OCI-LY3 (cell line): Measurements from ENCODE around the gene AHSG.

ENCODE experiments used
- H2AFZ ChIP-seq: fragments of 200-600, 300-600 bp; shearing (Covaris generic); 2 replicates; pipeline ENCODE4 v1.6.0; 2014; ENCODE audit warnings: antibody characterized with exemption, low read depth, low read length
- H3K27ac ChIP-seq: fragments of 200-600, 300-600 bp; sonication (generic); 2 replicates; pipeline ENCODE4 v1.5.1; 2014; ENCODE audit warnings: mild to moderate bottlenecking, low read length, moderate library complexity, mixed read lengths
- H3K27me3 ChIP-seq: fragments of 200-600, 300-600 bp; sonication (generic); 2 replicates; pipeline ENCODE4 v1.6.1; 2014; ENCODE audit warnings: low read depth, low read length, mixed read lengths
- H3K36me3 ChIP-seq: fragments of 200-600, 300-600 bp; sonication (generic); replicated peaks from 2 replicates; pipeline ENCODE3; 2014; ENCODE audit warnings: low read depth, low read length, mixed read lengths
- H3K4me1 ChIP-seq: fragments of 300-600, 200-600 bp; sonication (generic); 2 replicates; pipeline ENCODE4 v1.6.1; 2014; ENCODE audit warnings: low read length, mixed read lengths
- H3K4me2 ChIP-seq: fragments of 200-600, 300-600 bp; sonication (generic); 2 replicates; pipeline ENCODE4 v1.6.1; 2014; ENCODE audit warnings: low read length, mixed read lengths
- H3K4me3 ChIP-seq: fragments of 300-600, 200-600 bp; sonication (generic); 2 replicates; pipeline ENCODE4 v1.5.1; 2014; ENCODE audit warnings: antibody characterized with exemption, mild to moderate bottlenecking, low read length, moderate library complexity
- H3K79me2 ChIP-seq: fragments of 300-600, 200-600 bp; shearing (Covaris generic); 2 replicates; pipeline ENCODE4 v1.6.1; 2014; ENCODE audit warnings: mild to moderate bottlenecking, low read length, mixed read lengths
- H3K9ac ChIP-seq: fragments of 300-600, 200-600 bp; shearing (Covaris generic); 2 replicates; pipeline ENCODE4 v1.6.0; 2014; ENCODE audit warnings: mild to moderate bottlenecking, low read length, moderate library complexity
- H3K9me3 ChIP-seq: fragments of 200-600, 300-600 bp; shearing (Covaris generic); 2 replicates; pipeline ENCODE4 v1.6.1; 2014; ENCODE audit warnings: low read length, mixed read lengths; ENCODE audit not compliant: insufficient read depth
- H4K20me1 ChIP-seq: fragments of 200-600, 300-600 bp; sonication (generic); 2 replicates; pipeline ENCODE4 v1.6.1; 2016; ENCODE audit warnings: low read length, mixed read lengths; ENCODE audit not compliant: insufficient read depth
- CTCF ChIP-seq: fragments of 200-600, 300-600 bp; sonication (generic); IDR thresholded peaks from 2 replicates; pipeline ENCODE4 v1.5.1; 2014; ENCODE audit warnings: antibody characterized with exemption, low read length, low read depth
- EZH2phosphoT487 ChIP-seq: fragments of 200-600 bp; shearing (Covaris generic); IDR thresholded peaks from 2 replicates; pipeline ENCODE4 v1.6.1; 2018; ENCODE audit warnings: antibody characterized with exemption, mixed run types, low read depth

AHSG gene

GRCh38 chr3:186589121-186589520 is 23.7 kb upstream of the AHSG start:
- Histone ChIP-seq H3K27ac (no peak overlapping the region), H3K4me1 (no peaks in the 10 kb centered on the region), H4K20me1 (no peaks in the 10 kb centered on the region), H3K4me3 (no peak overlapping the region), H3K36me3 (peaks cover 21% of the 10 kb centered on the region), H3K9me3 (no peaks in the 10 kb centered on the region), H3K4me2 (no peak overlapping the region), H3K9ac (no peak overlapping the region), H2AFZ (no peak overlapping the region), H3K79me2 (no peaks in the 10 kb centered on the region), H3K27me3 (no peaks in the 10 kb centered on the region)
- TF ChIP-seq CTCF: peak; percentile 38
- TF ChIP-seq EZH2phosphoT487: no peak

GRCh38 chr3:186589856-186590579 is 22.8 kb upstream of the AHSG start:
- no peaks in the 10 kb centered on the region for H3K9me3 ChIP-seq
- no peaks in the 10 kb centered on the region for H3K79me2 ChIP-seq
- no peak overlapping the region for H3K9ac ChIP-seq
- H2AFZ ChIP-seq: no peak overlapping the region
- H3K27ac ChIP-seq: no peak overlapping the region
- no peaks in the 10 kb centered on the region for H4K20me1 ChIP-seq
- TF ChIP-seq EZH2phosphoT487: no peak
- no peak for TF ChIP-seq CTCF
- H3K36me3 ChIP-seq: peaks cover 12% of the 10 kb centered on the region
- no peak overlapping the region for H3K4me2 ChIP-seq
- H3K27me3 ChIP-seq: no peaks in the 10 kb centered on the region
- H3K4me1 ChIP-seq: no peaks in the 10 kb centered on the region
- H3K4me3 ChIP-seq: no peak overlapping the region

- no peak for TF ChIP-seq EZH2phosphoT487
- TF ChIP-seq CTCF: no peak
- Histone ChIP-seq H3K4me1 (no peaks in the 10 kb centered on the region), H3K27me3 (no peaks in the 10 kb centered on the region), H3K9me3 (no peaks in the 10 kb centered on the region), H3K4me2 (no peak overlapping the region), H3K79me2 (no peaks in the 10 kb centered on the region), H3K4me3 (no peak overlapping the region), H3K36me3 (peaks cover 5% of the 10 kb centered on the region), H2AFZ (no peak overlapping the region), H3K27ac (no peak overlapping the region), H3K9ac (no peak overlapping the region), H4K20me1 (no peaks in the 10 kb centered on the region)
Observed at GRCh38 chr3:186590580-186591295, 22.1 kb upstream of the AHSG start.

- no peaks in the 10 kb centered on the region for H3K27me3 ChIP-seq
- H3K9me3 ChIP-seq: no peaks in the 10 kb centered on the region
- no peak overlapping the region for H3K27ac ChIP-seq
- H3K79me2 ChIP-seq: no peaks in the 10 kb centered on the region
- H3K4me2 ChIP-seq: no peak overlapping the region
- no peaks in the 10 kb centered on the region for H3K4me1 ChIP-seq
- no peak overlapping the region for H2AFZ ChIP-seq
- no peak overlapping the region for H3K4me3 ChIP-seq
- TF ChIP-seq CTCF: no peak
- TF ChIP-seq EZH2phosphoT487: no peak
- no peaks in the 10 kb centered on the region for H3K36me3 ChIP-seq
- no peaks in the 10 kb centered on the region for H4K20me1 ChIP-seq
- no peak overlapping the region for H3K9ac ChIP-seq
Observed at GRCh38 chr3:186592682-186593081, 20.2 kb upstream of the AHSG start.
